ENCODE results near the gene DUSP28. TPM values are rescaled to one million over a fixed set of nuclear protein-coding genes. Genes with fewer than 3 reads are reported as not detected.

The DUSP28 gene
- total RNA-seq, 1 experiment from 2014 or later = 10.7 TPM

- BruUV-seq (replicated peaks) = no TSS peak
- no peaks in the 10 kb centered on the region for H3K27me3 ChIP-seq (ENCODE audit: control insufficient read depth, insufficient read depth, low read length)
- intact Hi-C loops (cut with micrococcal nuclease; ENCODE audit: unreplicated experiment) (no loop called here), in situ Hi-C loops (cut with HindIII; ENCODE audit: low pct_unique_long_range_greater_than_20kb, low sequenced_read_pairs) (no loop called here)
- ATAC-seq = no peak
- H3K9me3 ChIP-seq (ENCODE audit: control insufficient read depth, insufficient read depth, low read depth, low read length) = peaks cover 20% of the 10 kb centered on the region; the same call in 1 of the 2 replicates
- CTCF ChIA-PET = no interaction called here
- no peaks in the 10 kb centered on the region for H3K4me1 ChIP-seq (ENCODE audit: control insufficient read depth, insufficient read depth, low read length)
- H3K36me3 ChIP-seq (ENCODE audit: control insufficient read depth, insufficient read depth, low read length) = no peaks in the 10 kb centered on the region
- H3K4me3 ChIP-seq (ENCODE audit: low read depth in 2 of 2, low read length in 2 of 2) = no peak overlapping the region
- TF ChIP-seq TCF7L2 (IDR thresholded peaks at IDR 0.05; ENCODE audit: low read depth, low read length) (no peak), SIN3A (IDR thresholded peaks at IDR 0.05; ENCODE audit: borderline replicate concordance, insufficient read depth, low read depth, low read length) (no peak), REST (IDR thresholded peaks at IDR 0.05; ENCODE audit: insufficient read depth in 1 of 2, low read depth in 2 of 2, low read length in 1 of 2) (no peak), POLR2AphosphoS5 (IDR thresholded peaks at IDR 0.05; ENCODE audit: low read depth, low read length) (no peak), CTCF (IDR thresholded peaks at IDR 0.05) (no peak)
- POLR2A ChIA-PET = no interaction called here
- no peak for DNase-seq (ENCODE audit: low read depth, low spot score)
- no peak overlapping the region for H3K27ac ChIP-seq (ENCODE audit: low read length)
These were observed 35.0 kb upstream of the DUSP28 start for GRCh38 chr2:240524963-240525718.

GRCh38 chr2:240525802-240526201 is 34.4 kb upstream of the DUSP28 start:
- in situ Hi-C loops (cut with HindIII; ENCODE audit: low pct_unique_long_range_greater_than_20kb, low sequenced_read_pairs) = no loop called here
- Histone ChIP-seq H3K4me3 (ENCODE audit: low read depth in 2 of 2, low read length in 2 of 2) (no peak overlapping the region), H3K36me3 (ENCODE audit: control insufficient read depth, insufficient read depth, low read length) (no peaks in the 10 kb centered on the region), H3K27me3 (ENCODE audit: control insufficient read depth, insufficient read depth, low read length) (no peaks in the 10 kb centered on the region), H3K9me3 (ENCODE audit: control insufficient read depth, insufficient read depth, low read depth, low read length) (peaks cover 20% of the 10 kb centered on the region; the same call in 1 of the 2 replicates), H3K27ac (ENCODE audit: low read length) (no peak overlapping the region), H3K4me1 (ENCODE audit: control insufficient read depth, insufficient read depth, low read length) (no peaks in the 10 kb centered on the region)
- intact Hi-C loops (cut with micrococcal nuclease; ENCODE audit: unreplicated experiment) = no loop called here
- no TSS peak for BruUV-seq (replicated peaks)
- ChIA-PET POLR2A (no interaction called here), CTCF (no interaction called here)
- DNase-seq (ENCODE audit: low read depth, low spot score) = no peak
- TF ChIP-seq CTCF (IDR thresholded peaks at IDR 0.05) = no peak
- no peak for TF ChIP-seq SIN3A (IDR thresholded peaks at IDR 0.05; ENCODE audit: borderline replicate concordance, insufficient read depth, low read depth, low read length)
- TF ChIP-seq TCF7L2 (IDR thresholded peaks at IDR 0.05; ENCODE audit: low read depth, low read length) = no peak
- no peak for TF ChIP-seq REST (IDR thresholded peaks at IDR 0.05; ENCODE audit: insufficient read depth in 1 of 2, low read depth in 2 of 2, low read length in 1 of 2)
- TF ChIP-seq POLR2AphosphoS5 (IDR thresholded peaks at IDR 0.05; ENCODE audit: low read depth, low read length) = no peak
- no peak for ATAC-seq

Measured in Panc1 (cell line).